G401.6 (cell line): Measurements from ENCODE around the gene TMEM108.

Source experiments
- FAIRE-seq: peaks from 2 replicates; lab custom pipeline; 2012; peaks lifted over from hg19 to GRCh38; lab: Jason Lieb, UNC

Gene TMEM108

GRCh38 chr3:133117342-133117741 lies 79.2 kb downstream of the TMEM108 start:
- FAIRE-seq = no peak

- no peak for FAIRE-seq
Measured at GRCh38 chr3:133119176-133119575, 81.0 kb downstream of the TMEM108 start.

GRCh38 chr3:133121450-133121849 lies 83.3 kb downstream of the TMEM108 start:
- no peak for FAIRE-seq

GRCh38 chr3:133123636-133124035 lies 85.4 kb downstream of the TMEM108 start:
- FAIRE-seq = no peak

- no peak for FAIRE-seq
Measured at GRCh38 chr3:133124511-133124910, 86.3 kb downstream of the TMEM108 start.

- no peak for FAIRE-seq
Measured at GRCh38 chr3:133125171-133125570, 87.0 kb downstream of the TMEM108 start.

- no peak for FAIRE-seq
Measured at GRCh38 chr3:133125802-133126201, 87.6 kb downstream of the TMEM108 start.

GRCh38 chr3:133127381-133127780 lies 89.2 kb downstream of the TMEM108 start:
- FAIRE-seq = no peak

- FAIRE-seq = no peak
Measured at GRCh38 chr3:133130168-133130567, 92.0 kb downstream of the TMEM108 start.

GRCh38 chr3:133135306-133135705 lies 97.1 kb downstream of the TMEM108 start:
- no peak for FAIRE-seq

- FAIRE-seq = no peak
Measured at GRCh38 chr3:133136114-133137041, 98.2 kb downstream of the TMEM108 start.

GRCh38 chr3:133137042-133137996 lies 99.1 kb downstream of the TMEM108 start:
- no peak for FAIRE-seq

GRCh38 chr3:133138017-133138416 lies 99.8 kb downstream of the TMEM108 start:
- FAIRE-seq = no peak

- FAIRE-seq = no peak
Measured at GRCh38 chr3:133152056-133152455, 113.9 kb downstream of the TMEM108 start.

GRCh38 chr3:133152681-133153220 lies 114.6 kb downstream of the TMEM108 start:
- FAIRE-seq = no peak

GRCh38 chr3:133153382-133153781 lies 115.2 kb downstream of the TMEM108 start:
- FAIRE-seq = no peak

- no peak for FAIRE-seq
Measured at GRCh38 chr3:133157716-133158115, 119.5 kb downstream of the TMEM108 start.

GRCh38 chr3:133158686-133159085 lies 120.5 kb downstream of the TMEM108 start:
- no peak for FAIRE-seq

- no peak for FAIRE-seq
Measured at GRCh38 chr3:133159498-133160475, 121.6 kb downstream of the TMEM108 start.

GRCh38 chr3:133161656-133162055 lies 123.5 kb downstream of the TMEM108 start:
- FAIRE-seq = no peak

GRCh38 chr3:133162265-133162664 lies 124.1 kb downstream of the TMEM108 start:
- no peak for FAIRE-seq
